GM12874 (cell line): Measurements from ENCODE around the gene LIME1.

Experiments used
- CTCF ChIP-seq: IDR thresholded peaks from 2 replicates; pipeline ENCODE4 v1.5.1; 2011; ENCODE audit warnings: low read depth, mild to moderate bottlenecking, control low read depth, low read length, moderate library complexity; ENCODE audit not compliant: insufficient read depth

Gene LIME1

GRCh38 chr20:63709149-63709527, 27.3 kb upstream of the LIME1 start:
- TF ChIP-seq CTCF, result no peak

GRCh38 chr20:63711085-63711645, 25.3 kb upstream of the LIME1 start:
- no peak for TF ChIP-seq CTCF

GRCh38 chr20:63712191-63712590, 24.3 kb upstream of the LIME1 start:
- TF ChIP-seq CTCF, result no peak

- no peak for TF ChIP-seq CTCF
Observed at GRCh38 chr20:63714858-63715257, 21.6 kb upstream of the LIME1 start.

GRCh38 chr20:63718996-63719395, 17.5 kb upstream of the LIME1 start:
- no peak for TF ChIP-seq CTCF

GRCh38 chr20:63731410-63731809, 5.1 kb upstream of the LIME1 start:
- TF ChIP-seq CTCF, result no peak

- no peak for TF ChIP-seq CTCF
Observed at GRCh38 chr20:63732118-63733095, 4.1 kb upstream of the LIME1 start.
